Measurements from ENCODE around the gene ZNF80. TPM values are rescaled to one million over a fixed set of nuclear protein-coding genes. Genes with fewer than 3 reads are reported as not detected.

ZNF80 gene
- total and polyA plus RNA-seq, 2 donors from 2014 or later = 0.28 TPM; not detected in 1

DNA sequence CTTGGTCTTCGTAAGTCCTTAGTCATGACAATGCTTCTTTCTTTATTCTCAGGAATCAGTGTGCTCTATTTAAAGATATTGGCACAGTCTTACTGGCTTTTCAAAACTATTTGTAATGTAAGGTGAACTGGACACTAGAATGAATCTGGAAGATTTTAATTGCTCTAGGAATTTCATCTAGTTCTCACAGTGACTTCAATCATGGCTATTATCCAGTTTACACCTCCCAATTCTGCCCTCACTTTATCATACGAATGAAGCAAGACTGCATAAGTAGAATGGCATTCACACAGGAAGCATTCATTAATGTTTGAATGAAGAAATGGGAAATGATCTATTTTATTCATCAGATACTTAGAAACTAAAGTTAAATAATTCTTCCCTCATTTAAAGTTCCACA, 31.8 kb downstream of the ZNF80 start:
- TF ChIP-seq, protein P1, sequence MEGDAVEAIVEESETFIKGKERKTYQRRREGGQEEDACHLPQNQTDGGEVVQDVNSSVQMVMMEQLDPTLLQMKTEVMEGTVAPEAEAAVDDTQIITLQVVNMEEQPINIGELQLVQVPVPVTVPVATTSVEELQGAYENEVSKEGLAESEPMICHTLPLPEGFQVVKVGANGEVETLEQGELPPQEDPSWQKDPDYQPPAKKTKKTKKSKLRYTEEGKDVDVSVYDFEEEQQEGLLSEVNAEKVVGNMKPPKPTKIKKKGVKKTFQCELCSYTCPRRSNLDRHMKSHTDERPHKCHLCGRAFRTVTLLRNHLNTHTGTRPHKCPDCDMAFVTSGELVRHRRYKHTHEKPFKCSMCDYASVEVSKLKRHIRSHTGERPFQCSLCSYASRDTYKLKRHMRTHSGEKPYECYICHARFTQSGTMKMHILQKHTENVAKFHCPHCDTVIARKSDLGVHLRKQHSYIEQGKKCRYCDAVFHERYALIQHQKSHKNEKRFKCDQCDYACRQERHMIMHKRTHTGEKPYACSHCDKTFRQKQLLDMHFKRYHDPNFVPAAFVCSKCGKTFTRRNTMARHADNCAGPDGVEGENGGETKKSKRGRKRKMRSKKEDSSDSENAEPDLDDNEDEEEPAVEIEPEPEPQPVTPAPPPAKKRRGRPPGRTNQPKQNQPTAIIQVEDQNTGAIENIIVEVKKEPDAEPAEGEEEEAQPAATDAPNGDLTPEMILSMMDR (IDR thresholded peaks at IDR 0.05; ENCODE audit: borderline replicate concordance, extremely low read depth, insufficient read depth) = no peak
- Histone ChIP-seq H3K4me1 (ENCODE audit: control insufficient read depth in 2 of 3, insufficient read depth in 2 of 3, low read depth in 1 of 3, low read length in 3 of 3) (no peaks in the 10 kb centered on the region), H3K27ac (ENCODE audit: low read depth in 2 of 2, low read length in 2 of 2) (no peak overlapping the region), H3K36me3 (ENCODE audit: control insufficient read depth in 2 of 3, insufficient read depth in 3 of 3, low read length in 3 of 3) (no peaks in the 10 kb centered on the region), H3K9me3 (ENCODE audit: control insufficient read depth in 2 of 3, insufficient read depth in 1 of 3, low read length in 3 of 3) (no peaks in the 10 kb centered on the region), H3K27me3 (ENCODE audit: control insufficient read depth, insufficient read depth, low read length) (no peaks in the 10 kb centered on the region), H3K4me3 (ENCODE audit: low read length in 3 of 3) (no peak overlapping the region), H3K9ac (ENCODE audit: low read length in 3 of 3) (no peak overlapping the region)
- no peak for FAIRE-seq
- DNase-seq = no peak
- intact Hi-C loops (cut with DNase I) = no loop called here

DNA sequence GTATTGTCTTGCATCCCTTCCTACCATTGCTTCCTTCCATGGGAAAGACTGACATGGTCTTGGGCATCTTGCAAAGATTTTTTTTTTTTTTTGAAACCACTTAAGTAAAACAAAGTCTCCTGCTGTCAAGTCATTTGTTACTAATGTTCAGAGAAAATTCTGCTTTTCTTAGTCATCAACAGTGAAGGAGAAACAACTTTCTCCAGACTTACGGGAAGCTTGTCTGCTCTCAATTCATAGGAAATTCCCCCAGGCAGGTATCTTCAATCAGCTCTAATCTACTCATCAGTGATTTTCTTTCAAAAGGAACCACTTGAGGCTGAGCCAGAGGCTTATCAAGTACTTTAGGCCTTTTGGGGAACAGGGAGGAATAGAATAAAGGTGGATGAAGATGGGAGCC, 42.6 kb downstream of the ZNF80 start:
- FAIRE-seq = no peak
- Histone ChIP-seq H3K9me3 (ENCODE audit: control insufficient read depth in 2 of 3, insufficient read depth in 1 of 3, low read length in 3 of 3) (no peaks in the 10 kb centered on the region), H3K4me1 (ENCODE audit: control insufficient read depth in 2 of 3, insufficient read depth in 2 of 3, low read depth in 1 of 3, low read length in 3 of 3) (no peaks in the 10 kb centered on the region), H3K36me3 (ENCODE audit: control insufficient read depth in 2 of 3, insufficient read depth in 3 of 3, low read length in 3 of 3) (no peaks in the 10 kb centered on the region), H3K27ac (ENCODE audit: low read depth in 2 of 2, low read length in 2 of 2) (no peak overlapping the region), H3K4me3 (ENCODE audit: low read length in 3 of 3) (no peak overlapping the region), H3K27me3 (ENCODE audit: control insufficient read depth, insufficient read depth, low read length) (no peaks in the 10 kb centered on the region), H3K9ac (ENCODE audit: low read length in 3 of 3) (no peak overlapping the region)
- intact Hi-C loops (cut with DNase I) = no loop called here
- no peak for DNase-seq
- TF ChIP-seq, protein P1 (IDR thresholded peaks at IDR 0.05; ENCODE audit: borderline replicate concordance, extremely low read depth, insufficient read depth) = no peak

DNA sequence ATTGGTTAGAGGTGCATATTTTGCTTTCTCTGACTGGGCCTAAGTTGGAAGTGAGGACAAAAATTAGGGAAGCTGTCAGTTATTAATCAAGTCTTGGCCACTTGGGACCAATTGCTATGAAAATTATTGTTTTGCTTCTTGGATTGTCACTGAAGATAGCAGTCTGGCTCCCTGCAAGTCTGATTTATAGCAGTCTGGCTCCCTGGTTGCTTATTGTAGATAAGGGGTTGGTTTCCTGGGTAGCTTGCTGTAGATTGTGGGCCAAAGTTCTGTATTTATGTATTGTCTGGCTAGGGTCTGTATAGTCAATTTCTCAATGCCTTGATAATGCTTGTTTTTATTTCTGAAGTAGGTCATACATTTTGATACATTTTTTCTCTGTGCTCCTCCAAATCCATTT, 45.2 kb downstream of the ZNF80 start:
- no peak for FAIRE-seq
- Histone ChIP-seq H3K9me3 (ENCODE audit: control insufficient read depth in 2 of 3, insufficient read depth in 1 of 3, low read length in 3 of 3) (no peaks in the 10 kb centered on the region), H3K27ac (ENCODE audit: low read depth in 2 of 2, low read length in 2 of 2) (no peak overlapping the region), H3K27me3 (ENCODE audit: control insufficient read depth, insufficient read depth, low read length) (no peaks in the 10 kb centered on the region), H3K9ac (ENCODE audit: low read length in 3 of 3) (no peak overlapping the region), H3K36me3 (ENCODE audit: control insufficient read depth in 2 of 3, insufficient read depth in 3 of 3, low read length in 3 of 3) (no peaks in the 10 kb centered on the region), H3K4me1 (ENCODE audit: control insufficient read depth in 2 of 3, insufficient read depth in 2 of 3, low read depth in 1 of 3, low read length in 3 of 3) (no peaks in the 10 kb centered on the region), H3K4me3 (ENCODE audit: low read length in 3 of 3) (no peak overlapping the region)
- peak in 1 of 5 donors; percentile 6 for DNase-seq
- TF ChIP-seq, protein P1 (IDR thresholded peaks at IDR 0.05; ENCODE audit: borderline replicate concordance, extremely low read depth, insufficient read depth) = no peak
- intact Hi-C loops (cut with DNase I) = no loop called here

DNA sequence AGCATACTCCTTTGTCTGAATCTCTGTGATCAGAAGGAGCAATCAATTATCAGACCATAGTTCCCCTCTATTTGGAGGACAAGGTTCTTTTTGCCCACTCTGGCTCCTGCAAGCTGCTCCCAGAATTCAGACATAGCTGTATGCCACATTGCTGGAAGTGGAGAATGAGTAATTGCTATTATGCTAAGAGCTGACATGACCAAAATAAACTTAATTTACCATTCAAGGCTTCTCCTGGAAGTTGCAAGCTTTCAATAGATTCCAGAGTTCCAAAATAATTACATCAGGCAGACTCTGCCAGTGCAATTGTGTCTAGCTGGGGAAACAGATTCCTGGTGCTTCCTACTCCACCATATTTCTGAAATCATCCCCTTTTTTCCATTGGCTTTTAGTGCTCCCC, 50.9 kb downstream of the ZNF80 start:
- FAIRE-seq = no peak
- intact Hi-C loops (cut with DNase I) = no loop called here
- Histone ChIP-seq H3K27ac (ENCODE audit: low read depth in 2 of 2, low read length in 2 of 2) (no peak overlapping the region), H3K4me1 (ENCODE audit: control insufficient read depth in 2 of 3, insufficient read depth in 2 of 3, low read depth in 1 of 3, low read length in 3 of 3) (no peaks in the 10 kb centered on the region), H3K27me3 (ENCODE audit: control insufficient read depth, insufficient read depth, low read length) (no peaks in the 10 kb centered on the region), H3K36me3 (ENCODE audit: control insufficient read depth in 2 of 3, insufficient read depth in 3 of 3, low read length in 3 of 3) (no peaks in the 10 kb centered on the region), H3K9me3 (ENCODE audit: control insufficient read depth in 2 of 3, insufficient read depth in 1 of 3, low read length in 3 of 3) (peaks cover 0 to 7% (median 0%) of the 10 kb centered on the region in 3 donors), H3K9ac (ENCODE audit: low read length in 3 of 3) (no peak overlapping the region), H3K4me3 (ENCODE audit: low read length in 3 of 3) (no peak overlapping the region)
- DNase-seq = no peak
- TF ChIP-seq, protein P1 (IDR thresholded peaks at IDR 0.05; ENCODE audit: borderline replicate concordance, extremely low read depth, insufficient read depth) = no peak

All from kidney (tissue), 14 donors.